Pancreas (tissue), 10 donors: ENCODE data around the gene NUP210. TPM values are rescaled to one million over a fixed set of nuclear protein-coding genes. Genes with fewer than 3 reads are reported as not detected.
A peak's percentile ranks its signal among the peaks of the same experiment; 100 is the strongest.

ENCODE experiments used
- ATAC-seq, 4 donors: fragments of 200-7000 bp; cut with Tn5 transposase; one replicate each; pipeline versions ENCODE4 v1.8.0 to v1.9.1; 2020; ENCODE audit warnings: mild to moderate bottlenecking in 4 of 4, moderate library complexity in 4 of 4
- DNase-seq, 6 donors: peaks; one replicate each; pipeline ENCODE4 v3.0.0-alpha.2; 2020
- FAIRE-seq: peaks from 2 replicates; lab custom pipeline; 2012; peaks lifted over from hg19 to GRCh38; lab: Jason Lieb, UNC
- H3K27ac ChIP-seq, 4 donors: fragments of 200-600 bp; sonication (generic); 1 replicate in 3 of 4; 2 replicates in 1 of 4; pipeline versions ENCODE4 v1.5.0 to v1.8.0; 2020
- H3K27me3 ChIP-seq, 4 donors: fragments of 200-600 bp; one replicate each; pipeline ENCODE4 v1.8.0; 2021
- H3K36me3 ChIP-seq, 3 donors: fragments of 200-600 bp; sonication (generic) in 1 of 3; one replicate each; pipeline versions ENCODE4 v1.5.0 to v1.8.0; 2020 to 2021
- H3K4me1 ChIP-seq, 3 donors: fragments of 200-600 bp; one replicate each; pipeline ENCODE4 v1.8.0; 2021
- H3K4me3 ChIP-seq, 4 donors: fragments of 200-600 bp; sonication (generic) in 2 of 4; one replicate each; pipeline versions ENCODE4 v1.5.0 to v1.8.0; 2020 to 2021
- H3K9me3 ChIP-seq, 4 donors: fragments of 200-600 bp; one replicate each; pipeline ENCODE4 v1.8.0; 2021
- CTCF ChIP-seq, 4 donors: fragments of 200-600 bp; sonication (generic) in 3 of 4; IDR thresholded peaks; one replicate each; pipeline versions ENCODE4 v1.5.0 to v1.8.0; 2021; ENCODE audit warnings: antibody characterized with exemption in 4 of 4
- WGBS, 2 donors: extraction: QIAGEN DNeasy Blood & Tissue Kit; methylation state at CpG; one replicate each; pipeline ENCODE4 v1.1.7; 2013; 5-methylcytosine and 5-hydroxymethylcytosine counted together
- intact Hi-C, 3 donors: fragments of 100-400 bp; cut with DNase I; formaldehyde crosslinking; loops; one replicate each; pipeline versions ENCODE4 v1.11.1 to v1.14.2; 2022
- polyA plus RNA-seq, 2 donors: library from polyadenylated mRNA; stranded (reverse); fragments of 200-250 nt; gene quantifications; one replicate each; pipeline ENCODE4 v1.2.3, GENCODE V29; 2013
- total RNA-seq, 6 donors: library from RNA; stranded (reverse); fragmentation: NEBNext Ultra II Directional in 4 of 6; extraction: Animal tissue kit (Norgen Biotek cat#: 25700) in 4 of 6; gene quantifications; one replicate each; pipeline versions ENCODE4 v1.2.1 to v1.2.4, GENCODE V29; 2021 to 2023
- donor health status: healthy with polysubstance abuse.
- donor health status: DM: no; HTN: no; CAD: no; lungs with moderate emphysema.
- donor health status: DM: no; HTN: no; CAD: no.
- donor health status: control.
- donor health status: control.
- donor health status: Bipolar disorder and iron deficiency.
- donor health status: DM: yes; HTN: yes; CAD: no.
- donor health status: DM: no; HTN: no; CAD: no.
- donor health status: DM: no; HTN: no; CAD: no.
- donor health status: DM: yes; HTN: yes; CAD: no.

Gene NUP210
- total and polyA plus RNA-seq, 8 donors, result 7.6 to 12.5 (median 9.8) TPM

- peaks cover 0 to 34% (median 4%) of the 10 kb centered on the region in 3 donors for H3K36me3 ChIP-seq
- no peaks in the 10 kb centered on the region for H3K9me3 ChIP-seq
- FAIRE-seq (no peak), DNase-seq (no peak), ATAC-seq (no peak)
- no peak overlapping the region for H3K4me3 ChIP-seq
- 95 to 98% methylated on average over 10 of the region's 10 CpGs for WGBS, 2 donors
- no peak overlapping the region for H3K27ac ChIP-seq
- TF ChIP-seq CTCF (IDR thresholded peaks at IDR 0.05), result no peak
- H3K4me1 ChIP-seq, result no peaks in the 10 kb centered on the region
- intact Hi-C loops, result no loop called here
- H3K27me3 ChIP-seq, result no peaks in the 10 kb centered on the region
Observed at GRCh38 chr3:13313813-13314212, 106.3 kb downstream of the NUP210 start.

GRCh38 chr3:13309004-13309403 is 111.1 kb downstream of the NUP210 start:
- no peaks in the 10 kb centered on the region for H3K4me1 ChIP-seq
- WGBS, 2 donors, result 70 to 75% methylated on average over 3 of the region's 3 CpGs
- DNase-seq (peak in 1 of 6 donors; percentile 34), FAIRE-seq (no peak), ATAC-seq (no peak)
- no peaks in the 10 kb centered on the region for H3K27me3 ChIP-seq
- no peak overlapping the region for H3K4me3 ChIP-seq
- intact Hi-C loops, result no loop called here
- no peak for TF ChIP-seq CTCF (IDR thresholded peaks at IDR 0.05)
- H3K27ac ChIP-seq, result no peak overlapping the region
- H3K9me3 ChIP-seq, result no peaks in the 10 kb centered on the region
- no peaks in the 10 kb centered on the region for H3K36me3 ChIP-seq

GRCh38 chr3:13308380-13308801 is 111.7 kb downstream of the NUP210 start:
- DNase-seq, result peak in 4 of 6 donors; percentile 58 to 72 (median 63)
- intact Hi-C loops, result no loop called here
- no peak for FAIRE-seq

GRCh38 chr3:13307041-13307440 is 113.1 kb downstream of the NUP210 start:
- no peaks in the 10 kb centered on the region for H3K27me3 ChIP-seq
- 88 to 91% methylated on average over 11 of the region's 11 CpGs for WGBS, 2 donors
- ATAC-seq (no peak), FAIRE-seq (no peak), DNase-seq (peak in 1 of 6 donors; percentile 46)
- no peaks in the 10 kb centered on the region for H3K9me3 ChIP-seq
- no peak for TF ChIP-seq CTCF (IDR thresholded peaks at IDR 0.05)
- H3K36me3 ChIP-seq, result no peaks in the 10 kb centered on the region
- no peaks in the 10 kb centered on the region for H3K4me1 ChIP-seq
- intact Hi-C loops, result no loop called here
- no peak overlapping the region for H3K27ac ChIP-seq
- no peak overlapping the region for H3K4me3 ChIP-seq

More at GRCh38 chr3:13308380-13308801, 111.7 kb downstream of the NUP210 start:
- Histone ChIP-seq H3K27ac (no peak overlapping the region), H3K9me3 (no peaks in the 10 kb centered on the region), H3K27me3 (no peaks in the 10 kb centered on the region), H3K4me3 (no peak overlapping the region), H3K4me1 (no peaks in the 10 kb centered on the region), H3K36me3 (no peaks in the 10 kb centered on the region)
- WGBS, 2 donors, result 23 to 29% methylated on average over 6 of the region's 6 CpGs
- ATAC-seq, result peak; percentile 73 to 93 (median 87)
- TF ChIP-seq CTCF (IDR thresholded peaks at IDR 0.05), result peak; percentile 12 to 45 (median 29)

- Histone ChIP-seq H3K36me3 (no peaks in the 10 kb centered on the region), H3K4me1 (no peaks in the 10 kb centered on the region), H3K4me3 (no peak overlapping the region), H3K27ac (no peak overlapping the region), H3K9me3 (no peaks in the 10 kb centered on the region), H3K27me3 (no peaks in the 10 kb centered on the region)
- no peak for FAIRE-seq
- no peak for ATAC-seq
- peak in 1 of 6 donors; percentile 43 for DNase-seq
- 75 to 79% methylated on average over 4 of the region's 4 CpGs for WGBS, 2 donors
- TF ChIP-seq CTCF (IDR thresholded peaks at IDR 0.05), result no peak
- intact Hi-C loops, result no loop called here
Observed at GRCh38 chr3:13305623-13306022, 114.5 kb downstream of the NUP210 start.
